Fibroblast of villous mesenchyme (primary cell): ENCODE measurements around the gene LSM12. TPM values are rescaled to one million over a fixed set of nuclear protein-coding genes. Genes with fewer than 3 reads are reported as not detected.

ENCODE experiments used
- DNase-seq: peaks from one replicate; pipeline ENCODE4 v3.0.0-alpha.2; 2010; ENCODE audit warnings: low read depth
- H3K4me3 ChIP-seq: 2 replicates; pipeline ENCODE4 v1.5.1; 2011; ENCODE audit warnings: low read depth, mild to moderate bottlenecking, low read length
- CTCF ChIP-seq: IDR thresholded peaks from 2 replicates; pipeline ENCODE4 v1.5.1; 2012; ENCODE audit warnings: low read depth, mild to moderate bottlenecking, low read length; ENCODE audit not compliant: insufficient read depth
- total RNA-seq: library from RNA; depleted of rRNA; stranded (reverse); fragments of >200 nt; gene quantifications from 2 replicates; pipeline ENCODE4 v1.2.3, GENCODE V29; 2012

Gene LSM12
- total RNA-seq, 1 donor, result 82.5 TPM

GRCh38 chr17:44094701-44095387 lies 28.4 kb upstream of the LSM12 start:
- TF ChIP-seq CTCF, result no peak
- no peak for DNase-seq
- H3K4me3 ChIP-seq, result no peak overlapping the region

- no peak for DNase-seq
- no peak overlapping the region for H3K4me3 ChIP-seq
- TF ChIP-seq CTCF, result no peak
Measured at GRCh38 chr17:44093231-44093900, 26.9 kb upstream of the LSM12 start.

GRCh38 chr17:44092051-44092450 lies 25.6 kb upstream of the LSM12 start:
- DNase-seq, result no peak
- H3K4me3 ChIP-seq, result no peak overlapping the region
- TF ChIP-seq CTCF, result no peak

- no peak for DNase-seq
- TF ChIP-seq CTCF, result no peak
- no peak overlapping the region for H3K4me3 ChIP-seq
Measured at GRCh38 chr17:44091200-44091997, 24.9 kb upstream of the LSM12 start.

GRCh38 chr17:44088254-44088653 lies 21.8 kb upstream of the LSM12 start:
- H3K4me3 ChIP-seq, result no peak overlapping the region
- no peak for TF ChIP-seq CTCF
- no peak for DNase-seq

- H3K4me3 ChIP-seq, result no peak overlapping the region
- no peak for DNase-seq
- TF ChIP-seq CTCF, result no peak
Measured at GRCh38 chr17:44087319-44087718, 20.8 kb upstream of the LSM12 start.
